Thyroid gland (tissue), 4 donors: Measurements from ENCODE around the gene MRPS5. TPM values are rescaled to one million over a fixed set of nuclear protein-coding genes. Genes with fewer than 3 reads are reported as not detected.

Experiments
- DNase-seq, 2 donors: peaks; one replicate each; pipeline ENCODE4 v3.0.0-alpha.2; 2019
- H3K27ac ChIP-seq, 3 donors: fragments of 200-600 bp; sonication (generic); 1 replicate in 2 of 3; 2 replicates in 1 of 3; pipeline ENCODE4 v1.5.1; 2016 to 2019; ENCODE audit warnings: mild to moderate bottlenecking in 1 of 3, moderate library complexity in 1 of 3
- H3K27me3 ChIP-seq: fragments of 200-600 bp; sonication (generic); one replicate; pipeline ENCODE4 v1.5.1; 2019
- H3K36me3 ChIP-seq, 2 donors: fragments of 200-600 bp; sonication (generic); one replicate each; pipeline ENCODE4 v1.5.1; 2016 to 2019
- H3K4me1 ChIP-seq, 2 donors: fragments of 200-600 bp; sonication (generic); one replicate each; pipeline ENCODE4 v1.5.1; 2017 to 2019
- H3K4me3 ChIP-seq, 3 donors: fragments of 200-600 bp; sonication (generic); replicated peaks in 1 of 3; 1 replicate in 2 of 3; 2 replicates in 1 of 3; pipeline ENCODE4 v1.5.1; 2016; ENCODE audit warnings: mild to moderate bottlenecking in 1 of 3
- H3K9me3 ChIP-seq: fragments of 200-600 bp; sonication (generic); one replicate; pipeline ENCODE4 v1.5.1; 2017
- POLR2A ChIP-seq, 2 donors: fragments of 450-650 bp; IDR thresholded peaks; one replicate each; pipeline ENCODE4 v1.6.1; 2017; ENCODE audit warnings: antibody characterized with exemption in 2 of 2, mild to moderate bottlenecking in 2 of 2, moderate library complexity in 1 of 2
- WGBS, 2 donors: methylation state at CpG; one replicate each; pipeline ENCODE4 v1.1.5; 2017; 5-methylcytosine and 5-hydroxymethylcytosine counted together
- intact Hi-C: fragments of 100-400 bp; cut with DNase I; formaldehyde crosslinking; loops from one replicate; pipeline ENCODE4 v1.15.1; 2023
- total RNA-seq, 4 donors: library from RNA; depleted of rRNA; stranded (reverse); fragments of >200 nt; gene quantifications; one replicate each; pipeline ENCODE4 v1.2.3, GENCODE V29; 2016
- TF ChIP-seq, protein P1 (sequence below), 6 experiments: fragments of 200-600 bp in 3 of 6; fragments of 450-650 bp in 3 of 6; sonication (generic) in 3 of 6; IDR thresholded peaks; one replicate each; pipeline ENCODE4 v1.5.1; 2016 to 2019; ENCODE audit warnings: antibody characterized with exemption in 6 of 6, mild to moderate bottlenecking in 2 of 6, inconsistent platforms in 1 of 6, moderate library complexity in 1 of 6

MRPS5 gene
- total RNA-seq, 4 donors from 2014 or later, result 50.8 to 58.7 (median 54.9) TPM

- Histone ChIP-seq H3K27ac (no peak overlapping the region), H3K9me3 (no peaks in the 10 kb centered on the region), H3K4me1 (peaks cover 15 to 32% of the 10 kb centered on the region in 2 donors), H3K4me3 (no peak overlapping the region), H3K36me3 (no peaks in the 10 kb centered on the region), H3K27me3 (no peaks in the 10 kb centered on the region)
- DNase-seq, result no peak
- intact Hi-C loops, result no loop called here
- WGBS, 2 donors, result 69 to 80% methylated on average over 11 of the region's 11 CpGs
- no peak for TF ChIP-seq POLR2A (IDR thresholded peaks at IDR 0.05)
- TF ChIP-seq, protein P1, sequence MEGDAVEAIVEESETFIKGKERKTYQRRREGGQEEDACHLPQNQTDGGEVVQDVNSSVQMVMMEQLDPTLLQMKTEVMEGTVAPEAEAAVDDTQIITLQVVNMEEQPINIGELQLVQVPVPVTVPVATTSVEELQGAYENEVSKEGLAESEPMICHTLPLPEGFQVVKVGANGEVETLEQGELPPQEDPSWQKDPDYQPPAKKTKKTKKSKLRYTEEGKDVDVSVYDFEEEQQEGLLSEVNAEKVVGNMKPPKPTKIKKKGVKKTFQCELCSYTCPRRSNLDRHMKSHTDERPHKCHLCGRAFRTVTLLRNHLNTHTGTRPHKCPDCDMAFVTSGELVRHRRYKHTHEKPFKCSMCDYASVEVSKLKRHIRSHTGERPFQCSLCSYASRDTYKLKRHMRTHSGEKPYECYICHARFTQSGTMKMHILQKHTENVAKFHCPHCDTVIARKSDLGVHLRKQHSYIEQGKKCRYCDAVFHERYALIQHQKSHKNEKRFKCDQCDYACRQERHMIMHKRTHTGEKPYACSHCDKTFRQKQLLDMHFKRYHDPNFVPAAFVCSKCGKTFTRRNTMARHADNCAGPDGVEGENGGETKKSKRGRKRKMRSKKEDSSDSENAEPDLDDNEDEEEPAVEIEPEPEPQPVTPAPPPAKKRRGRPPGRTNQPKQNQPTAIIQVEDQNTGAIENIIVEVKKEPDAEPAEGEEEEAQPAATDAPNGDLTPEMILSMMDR (IDR thresholded peaks at IDR 0.05), result no peak
Measured at GRCh38 chr2:95062242-95063085, 59.1 kb downstream of the MRPS5 start.

DNA sequence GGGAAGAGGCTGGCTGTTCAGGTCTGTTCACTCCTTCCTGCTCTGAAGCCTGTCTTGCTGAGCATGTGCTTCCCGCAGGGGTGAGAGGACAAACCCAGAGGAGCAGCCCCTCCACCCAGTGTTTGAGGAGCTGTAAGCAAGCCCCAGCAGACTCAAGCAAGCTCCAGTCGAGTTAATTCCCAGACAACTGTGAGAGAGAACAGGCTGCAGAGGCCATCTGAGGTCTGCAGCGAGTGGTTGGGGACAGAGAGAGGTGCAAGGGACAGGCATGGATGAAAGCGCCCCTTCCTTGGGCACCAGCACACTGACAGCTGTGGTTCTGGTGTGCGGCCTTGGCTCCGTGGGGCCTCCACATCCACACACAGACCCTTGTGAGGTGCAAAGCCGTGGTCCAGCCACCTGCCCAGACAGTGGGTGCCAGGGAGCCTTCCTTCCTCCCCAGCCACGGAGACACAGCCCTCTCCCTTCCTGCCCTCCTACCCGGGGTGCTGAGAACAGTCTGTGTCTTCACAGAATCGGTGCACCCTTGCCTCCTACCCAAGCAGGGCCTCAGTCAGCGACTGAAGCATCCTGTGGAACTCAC lies 59.9 kb downstream of the MRPS5 start:
- TF ChIP-seq, protein P1 (IDR thresholded peaks at IDR 0.05), result no peak
- Histone ChIP-seq H3K27me3 (no peaks in the 10 kb centered on the region), H3K9me3 (no peaks in the 10 kb centered on the region), H3K4me1 (peaks cover 15 to 39% of the 10 kb centered on the region in 2 donors), H3K36me3 (no peaks in the 10 kb centered on the region), H3K4me3 (no peak overlapping the region), H3K27ac (no peak overlapping the region)
- DNase-seq, result no peak
- intact Hi-C loops, result no loop called here
- 62 to 71% methylated on average over 7 of the region's 11 CpGs for WGBS, 2 donors

DNA sequence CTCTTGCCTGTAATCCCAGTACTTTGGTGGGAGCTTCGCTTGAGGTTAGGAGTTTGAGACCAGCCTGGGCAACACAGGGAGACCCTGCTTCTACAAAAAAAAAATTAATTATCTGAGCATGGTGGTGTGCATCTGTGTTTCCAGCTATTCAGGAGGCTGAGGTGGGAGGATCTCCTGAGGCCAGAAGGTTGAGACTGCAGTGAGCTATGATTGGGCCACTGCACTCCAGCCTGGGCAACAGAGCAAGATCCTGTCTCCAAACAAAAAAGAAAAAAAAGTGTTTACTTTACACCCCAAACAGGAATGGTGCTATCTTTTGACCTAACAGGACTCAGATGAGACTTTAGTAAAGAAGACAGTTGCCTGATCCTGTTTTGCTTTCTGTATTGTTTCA lies 60.5 kb downstream of the MRPS5 start:
- H3K9me3 ChIP-seq, result no peaks in the 10 kb centered on the region
- H3K4me3 ChIP-seq, result no peak overlapping the region
- no peaks in the 10 kb centered on the region for H3K27me3 ChIP-seq
- TF ChIP-seq, protein P1 (IDR thresholded peaks at IDR 0.05), result no peak
- TF ChIP-seq POLR2A (IDR thresholded peaks at IDR 0.05), result no peak
- H3K27ac ChIP-seq, result no peak overlapping the region
- peaks cover 15 to 41% of the 10 kb centered on the region in 2 donors for H3K4me1 ChIP-seq
- intact Hi-C loops, result no loop called here
- WGBS, 2 donors, result 90 to 96% methylated on average over 1 of the region's 1 CpG
- DNase-seq, result no peak
- H3K36me3 ChIP-seq, result no peaks in the 10 kb centered on the region

DNA sequence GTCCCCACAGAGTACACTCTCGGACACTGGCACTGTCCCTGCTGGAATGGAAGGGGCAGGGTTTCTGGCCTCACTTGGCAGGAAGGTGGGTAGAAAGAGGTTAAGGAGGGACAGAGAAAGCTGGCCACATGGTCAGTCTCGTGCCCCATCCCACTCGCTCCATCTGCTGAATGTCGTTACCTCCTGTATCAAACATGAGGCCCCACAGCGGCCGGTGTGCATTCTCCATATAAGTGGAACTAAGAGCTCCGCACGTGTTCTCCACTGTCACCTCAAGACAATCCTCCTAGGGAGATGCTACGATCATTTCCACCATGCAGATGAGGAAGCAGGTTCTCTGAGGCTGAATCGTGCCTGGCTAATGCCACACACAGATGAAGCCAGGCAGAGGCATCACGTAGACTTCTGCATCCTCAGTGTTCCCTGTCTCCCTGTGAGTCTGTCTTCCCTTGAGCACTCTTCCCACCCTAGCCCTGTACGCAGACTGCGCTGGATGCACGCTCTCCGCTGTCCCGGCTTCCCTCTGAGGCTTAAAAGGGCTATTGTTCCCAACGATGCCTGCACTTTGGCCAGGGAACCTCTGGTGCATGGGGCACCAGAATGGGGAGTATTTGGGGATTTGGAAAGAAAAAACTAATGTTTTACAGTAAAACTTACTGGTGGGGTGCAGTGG lies 61.0 kb downstream of the MRPS5 start:
- intact Hi-C loops, result no loop called here
- WGBS, 2 donors, result 88 to 89% methylated on average over 17 of the region's 17 CpGs
- no peak overlapping the region for H3K27ac ChIP-seq
- TF ChIP-seq, protein P1 (IDR thresholded peaks at IDR 0.05), result no peak
- TF ChIP-seq POLR2A (IDR thresholded peaks at IDR 0.05), result no peak
- no peaks in the 10 kb centered on the region for H3K36me3 ChIP-seq
- H3K27me3 ChIP-seq, result no peaks in the 10 kb centered on the region
- H3K4me3 ChIP-seq, result no peak overlapping the region
- no peaks in the 10 kb centered on the region for H3K9me3 ChIP-seq
- H3K4me1 ChIP-seq, result peaks cover 15 to 41% of the 10 kb centered on the region in 2 donors
- DNase-seq, result no peak
